CD4-positive, alpha-beta memory T cell (primary cell): Measurements from ENCODE around the gene RNF212B. TPM values are rescaled to one million over a fixed set of nuclear protein-coding genes. Genes with fewer than 3 reads are reported as not detected.

Experiments used
- CTCF ChIA-PET: fragments of 350-600 bp; sonication (Branson Sonifier 250); formaldehyde crosslinking; loops from one replicate; lab custom pipeline; 2021; ENCODE audit warnings: inconsistent platforms; ENCODE audit not compliant: partially characterized antibody; lab: Charles Lee
- POLR2A ChIA-PET: fragments of 350-600 bp; sonication (Branson Sonifier 250); formaldehyde crosslinking; loops from one replicate; lab custom pipeline; 2021; ENCODE audit not compliant: partially characterized antibody; lab: Charles Lee
- DNase-seq, 5 donors: peaks; one replicate each; pipeline versions ENCODE4 v3.0.0 to v3.0.0-alpha.2; 2020 to 2022; ENCODE audit warnings: mixed read lengths in 1 of 5
- H3K27ac ChIP-seq: one replicate; pipeline ENCODE4 v1.7.0; 2013; ENCODE audit warnings: low read depth, low read length
- H3K27me3 ChIP-seq: 2 replicates; pipeline ENCODE4 v1.7.0; 2013; ENCODE audit warnings: mild to moderate bottlenecking, low read length, moderate library complexity; ENCODE audit not compliant: insufficient read depth
- H3K36me3 ChIP-seq: 2 replicates; pipeline ENCODE4 v1.7.0; 2013; ENCODE audit warnings: mild to moderate bottlenecking, low read length, moderate library complexity; ENCODE audit not compliant: insufficient read depth
- H3K4me1 ChIP-seq: 2 replicates; pipeline ENCODE4 v1.7.0; 2013; ENCODE audit warnings: mild to moderate bottlenecking, low read length, moderate library complexity; ENCODE audit not compliant: insufficient read depth
- H3K4me3 ChIP-seq, 2 donors: one replicate each; pipeline ENCODE4 v1.7.0; 2013; ENCODE audit warnings: low read length in 2 of 2, mild to moderate bottlenecking in 1 of 2
- H3K9me3 ChIP-seq, 2 donors: one replicate each; pipeline ENCODE4 v1.7.0; 2013; ENCODE audit warnings: low read length in 2 of 2, control low read depth in 1 of 2; ENCODE audit not compliant: control insufficient read depth in 1 of 2
- H3K27ac Mint-ChIP-seq, 7 donors: one replicate each; pipeline ENCODE4 v1.8.0; 2020 to 2021; ENCODE audit warnings: mixed read lengths in 7 of 7, mild to moderate bottlenecking in 6 of 7, inconsistent platforms in 3 of 7, moderate library complexity in 3 of 7
- H3K27me3 Mint-ChIP-seq, 2 donors: one replicate each; pipeline ENCODE4 v1.8.0; 2020 to 2021; ENCODE audit warnings: mixed read lengths in 2 of 2
- H3K36me3 Mint-ChIP-seq, 2 donors: one replicate each; pipeline ENCODE4 v1.8.0; 2020 to 2021; ENCODE audit warnings: mixed read lengths in 2 of 2, inconsistent platforms in 1 of 2, mild to moderate bottlenecking in 1 of 2
- H3K4me1 Mint-ChIP-seq, 4 donors: one replicate each; pipeline ENCODE4 v1.8.0; 2020 to 2021; ENCODE audit warnings: mixed read lengths in 4 of 4, mild to moderate bottlenecking in 1 of 4
- H3K4me3 Mint-ChIP-seq, 8 donors: one replicate each; pipeline ENCODE4 v1.8.0; 2020 to 2021; ENCODE audit warnings: mixed read lengths in 8 of 8, mild to moderate bottlenecking in 7 of 8, moderate library complexity in 6 of 8, inconsistent platforms in 3 of 8
- H3K9me3 Mint-ChIP-seq, 8 donors: one replicate each; pipeline ENCODE4 v1.8.0; 2020 to 2021; ENCODE audit warnings: mixed read lengths in 8 of 8, mild to moderate bottlenecking in 5 of 8, inconsistent platforms in 3 of 8, moderate library complexity in 1 of 8
- intact Hi-C: fragments of 100-400 bp; cut with micrococcal nuclease; formaldehyde crosslinking; loops from one replicate; pipeline ENCODE4 v1.15.1; 2023
- polyA plus RNA-seq, 2 donors: library from polyadenylated mRNA; unstranded; fragments of 300-500 nt; fragmentation: Illumina TruSeq; gene quantifications; one replicate each; pipeline ENCODE4 v1.2.3, GENCODE V29; 2021
- total RNA-seq, 2 experiments: library from RNA; stranded (reverse); gene quantifications; one replicate each; pipeline ENCODE4 v1.2.3, GENCODE V29; 2021

The RNF212B gene
- total and polyA plus RNA-seq, 4 experiments from 2014 or later: not detected

- Histone ChIP-seq H3K36me3 (no peaks in the 10 kb centered on the region), H3K4me1 (peaks cover 18% of the 10 kb centered on the region), H3K4me3 (peak overlapping the region; percentile 59 to 86), H3K9me3 (no peaks in the 10 kb centered on the region), H3K27ac (peak overlapping the region; percentile 87), H3K27me3 (no peaks in the 10 kb centered on the region)
- peak overlapping the region; percentile 92 to 99 (median 96) for H3K27ac Mint-ChIP-seq
- CTCF ChIA-PET: interaction anchor here (0.9 to 7.3 kb wide), 11 partner anchors 10 to 260 kb away, joined by 3 to 93 read pairs (median 4); partner anchors contain the start of genes ACIN1, HOMEZ and PABPN1
- intact Hi-C loops: loop anchor here (5.0 kb wide), 1 partner anchor 373 kb away; the partner anchor contains the start of gene PRMT5
- H3K36me3 Mint-ChIP-seq: peaks cover 4 to 26% of the 10 kb centered on the region in 2 donors
- POLR2A ChIA-PET: interaction anchor here (0.7 to 9.6 kb wide), 8 partner anchors 9 to 478 kb away, joined by 3 to 373 read pairs (median 18); partner anchors contain the start of genes ACIN1, C14orf119, CDH24 and HOMEZ
- peak overlapping the region; percentile 87 to 100 (median 90) for H3K4me3 Mint-ChIP-seq
- peaks cover 2 to 4% of the 10 kb centered on the region in 2 donors for H3K27me3 Mint-ChIP-seq
- H3K4me1 Mint-ChIP-seq: peaks cover 18 to 32% (median 28%) of the 10 kb centered on the region in 4 donors
- no peak for DNase-seq
- H3K9me3 Mint-ChIP-seq: peaks cover 0 to 2% (median 0%) of the 10 kb centered on the region in 8 donors
Observed at GRCh38 chr14:23299986-23300686, 62.4 kb downstream of the RNF212B start.

DNA sequence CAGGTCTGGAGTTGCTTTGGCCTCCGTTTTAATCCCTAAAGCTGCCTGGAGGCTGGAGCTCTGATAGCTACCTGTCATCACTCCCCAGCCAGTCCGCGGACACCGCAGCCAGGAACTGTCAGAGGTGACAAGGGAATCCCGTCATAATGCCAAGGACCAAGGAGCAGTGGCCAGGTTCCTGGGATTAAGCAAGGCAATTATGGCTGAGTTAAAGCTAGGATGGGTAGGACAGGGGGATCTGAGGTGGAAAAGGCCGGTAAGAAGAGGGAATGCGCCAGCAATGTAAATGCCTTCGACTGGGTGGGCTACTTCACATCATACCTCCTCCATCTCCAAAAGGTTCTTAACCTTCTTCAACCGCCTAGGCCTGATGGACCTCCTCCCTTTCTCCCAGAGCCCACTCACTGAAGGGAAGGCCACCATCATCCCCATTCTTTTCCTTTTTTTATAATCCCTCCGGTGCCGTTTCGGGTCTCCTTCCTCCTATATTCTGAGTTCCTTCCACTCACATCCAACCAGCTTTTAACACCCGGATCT lies 63.0 kb downstream of the RNF212B start:
- intact Hi-C loops: loop anchor here (1.0 to 5.0 kb wide), 7 partner anchors 14 to 373 kb away; partner anchors contain the start of genes ACIN1, C14orf119, HOMEZ and PABPN1
- Histone ChIP-seq H3K4me1 (peaks cover 14% of the 10 kb centered on the region), H3K4me3 (peak overlapping the region; percentile 59 to 86), H3K36me3 (no peaks in the 10 kb centered on the region), H3K27ac (peak overlapping the region; percentile 87), H3K27me3 (no peaks in the 10 kb centered on the region), H3K9me3 (no peaks in the 10 kb centered on the region)
- Mint-ChIP-seq H3K4me1 (peaks cover 14 to 29% (median 24%) of the 10 kb centered on the region in 4 donors), H3K27me3 (peaks cover 2 to 4% of the 10 kb centered on the region in 2 donors), H3K27ac (peak overlapping the region; percentile 92 to 99 (median 96)), H3K4me3 (peak overlapping the region; percentile 87 to 100 (median 90)), H3K36me3 (peaks cover 4 to 23% of the 10 kb centered on the region in 2 donors), H3K9me3 (peaks cover 0 to 2% (median 0%) of the 10 kb centered on the region in 8 donors)
- DNase-seq: peak in 1 of 5 donors; percentile 25
- POLR2A ChIA-PET: interaction anchor here (0.7 to 9.6 kb wide), 12 partner anchors 10 to 294 kb away, joined by 3 to 373 read pairs (median 9); partner anchors contain the start of genes ACIN1, C14orf119, CDH24 and CEBPE
- CTCF ChIA-PET: interaction anchor here (0.9 to 7.3 kb wide), 11 partner anchors 11 to 259 kb away, joined by 3 to 93 read pairs (median 4); partner anchors contain the start of genes ACIN1, HOMEZ and PABPN1

DNA sequence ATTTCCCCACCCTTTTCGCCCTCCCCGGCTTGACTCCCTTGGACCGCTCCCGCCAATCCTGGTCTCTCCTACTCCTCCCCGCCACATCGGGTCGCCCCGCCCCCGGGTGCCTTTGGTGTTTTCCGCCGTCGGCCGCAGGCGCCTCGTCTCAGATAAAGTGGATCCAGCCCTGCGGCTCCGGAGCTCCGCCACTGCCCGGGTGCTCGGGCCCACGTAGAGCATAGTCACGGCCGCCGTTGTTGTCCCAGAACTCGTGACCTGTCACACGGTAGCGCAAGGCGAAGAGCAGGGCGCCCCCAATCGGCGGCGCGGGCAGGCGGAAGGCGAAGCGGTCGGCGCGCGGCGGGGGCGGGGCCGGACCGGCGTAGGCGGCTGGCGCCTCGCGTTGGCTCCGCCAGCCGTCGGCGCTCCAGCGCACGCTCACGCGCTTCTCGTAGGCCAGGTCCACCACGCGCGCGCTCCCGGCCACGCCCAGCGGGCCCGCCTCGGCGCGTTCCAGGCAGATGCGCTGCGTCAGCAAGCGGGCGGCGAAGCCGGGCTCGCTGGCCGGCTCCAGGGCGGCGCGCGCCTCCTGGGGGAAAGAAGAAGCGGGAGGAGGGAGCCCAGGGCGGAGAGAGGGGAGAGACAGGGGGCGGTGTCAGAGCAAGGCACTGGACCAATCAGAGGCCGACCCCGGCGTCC lies 63.7 kb downstream of the RNF212B start:
- peaks cover 8 to 9% of the 10 kb centered on the region in 2 donors for H3K27me3 Mint-ChIP-seq
- ChIA-PET CTCF (interaction anchor here (0.6 to 7.3 kb wide), 14 partner anchors 12 to 362 kb away, joined by 3 to 93 read pairs (median 4); partner anchors contain the start of genes ACIN1, HOMEZ and PABPN1), POLR2A (interaction anchor here (0.7 to 9.6 kb wide), 24 partner anchors 8 to 1129 kb away, joined by 3 to 373 read pairs (median 6); partner anchors contain the start of genes ACIN1, AP1G2, C14orf119 and CBLN3)
- H3K4me1 Mint-ChIP-seq: peaks cover 14 to 29% (median 23%) of the 10 kb centered on the region in 4 donors
- H3K27ac Mint-ChIP-seq: peak overlapping the region; percentile 92 to 99 (median 96)
- Histone ChIP-seq H3K9me3 (no peaks in the 10 kb centered on the region), H3K27me3 (no peaks in the 10 kb centered on the region), H3K4me1 (peaks cover 14% of the 10 kb centered on the region), H3K4me3 (peak overlapping the region; percentile 86 to 90), H3K27ac (peak overlapping the region; percentile 87), H3K36me3 (no peaks in the 10 kb centered on the region)
- H3K9me3 Mint-ChIP-seq: peaks cover 0 to 2% (median 0%) of the 10 kb centered on the region in 8 donors
- intact Hi-C loops: loop anchor here (1.0 to 5.0 kb wide), 7 partner anchors 15 to 374 kb away; partner anchors contain the start of genes ACIN1, C14orf119, HOMEZ and PABPN1
- H3K4me3 Mint-ChIP-seq: peak overlapping the region; percentile 89 to 100 (median 90)
- H3K36me3 Mint-ChIP-seq: peaks cover 4 to 23% of the 10 kb centered on the region in 2 donors
- peak; percentile 95 to 99 (median 98) for DNase-seq

DNA sequence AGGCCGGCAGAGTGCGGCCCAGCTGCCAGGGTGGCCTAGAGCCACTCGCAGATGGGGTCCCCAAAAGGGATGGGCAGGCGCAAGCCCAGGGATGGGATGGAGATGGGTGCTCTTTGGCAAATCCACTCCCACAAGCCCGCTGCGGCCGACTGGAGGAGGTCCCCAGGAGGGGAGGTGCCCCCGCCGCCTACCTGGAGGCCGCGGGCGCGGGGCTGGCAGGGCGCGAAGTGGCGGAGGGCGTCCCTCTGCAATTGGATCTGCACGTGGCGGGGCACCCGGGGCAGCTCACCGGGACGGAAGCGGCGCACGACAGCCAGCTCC lies 64.2 kb downstream of the RNF212B start:
- Mint-ChIP-seq H3K27ac (peak overlapping the region; percentile 92 to 99 (median 94)), H3K9me3 (peaks cover 0 to 2% (median 0%) of the 10 kb centered on the region in 8 donors), H3K36me3 (peaks cover 0 to 19% of the 10 kb centered on the region in 2 donors), H3K4me1 (peaks cover 14 to 29% (median 23%) of the 10 kb centered on the region in 4 donors), H3K27me3 (peaks cover 8 to 9% of the 10 kb centered on the region in 2 donors), H3K4me3 (peak overlapping the region; percentile 86 to 100 (median 89))
- ChIA-PET POLR2A (interaction anchor here (0.7 to 9.6 kb wide), 29 partner anchors 8 to 1128 kb away, joined by 3 to 373 read pairs (median 5); partner anchors contain the start of genes ACIN1, AP1G2, C14orf119 and CBLN3), CTCF (interaction anchor here (0.6 to 7.3 kb wide), 10 partner anchors 12 to 362 kb away, joined by 3 to 93 read pairs (median 4); partner anchors contain the start of genes HOMEZ and PABPN1)
- H3K27me3 ChIP-seq: no peaks in the 10 kb centered on the region
- H3K9me3 ChIP-seq: no peaks in the 10 kb centered on the region
- peaks cover 14% of the 10 kb centered on the region for H3K4me1 ChIP-seq
- intact Hi-C loops: loop anchor here (1.0 to 5.0 kb wide), 7 partner anchors 16 to 375 kb away; partner anchors contain the start of genes ACIN1, C14orf119, HOMEZ and PABPN1
- H3K4me3 ChIP-seq: peak overlapping the region; percentile 86 to 90
- no peaks in the 10 kb centered on the region for H3K36me3 ChIP-seq
- peak overlapping the region; percentile 87 for H3K27ac ChIP-seq
- peak in 2 of 5 donors; percentile 81 for DNase-seq

GRCh38 chr14:23302290-23303225 lies 64.8 kb downstream of the RNF212B start, which contains the start of gene PPP1R3E:
Gene PPP1R3E, minus strand, starts transcription at chr14:23302859. Its CDS starts 283 bp downstream, at chr14:23302576.
- Mint-ChIP-seq H3K27me3 (peaks cover 12 to 15% of the 10 kb centered on the region in 2 donors), H3K27ac (peak within 1 kb of the TSS; percentile 99 to 100 (median 100)), H3K9me3 (peaks cover 0 to 2% (median 0%) of the 10 kb centered on the region in 8 donors), H3K4me1 (peaks cover 14 to 29% (median 23%) of the 10 kb centered on the region in 4 donors), H3K36me3 (peaks cover 0 to 15% of the 10 kb centered on the region in 2 donors), H3K4me3 (peak within 1 kb of the TSS; percentile 98 to 100 (median 99))
- ChIA-PET CTCF (interaction anchor here (0.5 to 7.3 kb wide), 13 partner anchors 8 to 261 kb away, joined by 3 to 93 read pairs (median 3); partner anchors contain the start of genes HOMEZ and PABPN1), POLR2A (interaction anchor here (0.6 to 9.6 kb wide), 33 partner anchors 9 to 1792 kb away, joined by 3 to 373 read pairs (median 4); partner anchors contain the start of genes ACIN1, AP1G2, C14orf119 and CBLN3)
- DNase-seq: peak; percentile 84 to 94 (median 86)
- peak within 1 kb of the TSS; percentile 86 to 90 for H3K4me3 ChIP-seq
- no peaks in the 10 kb centered on the region for H3K27me3 ChIP-seq
- peaks cover 14% of the 10 kb centered on the region for H3K4me1 ChIP-seq
- no peaks in the 10 kb centered on the region for H3K9me3 ChIP-seq
- peak within 1 kb of the TSS; percentile 87 for H3K27ac ChIP-seq
- intact Hi-C loops: loop anchor here (5.0 kb wide), 1 partner anchor 375 kb away; the partner anchor contains the start of gene PRMT5
- no peaks in the 10 kb centered on the region for H3K36me3 ChIP-seq
